ENCODE data around the gene ACSL3. TPM values are rescaled to one million over a fixed set of nuclear protein-coding genes. Genes with fewer than 3 reads are reported as not detected.
"Not testable (repeated sequence)": the region's sequence is repeated elsewhere in the genome, so short reads cannot be mapped to it uniquely, and the experiment has no call there.

The ACSL3 gene
- total RNA-seq, 1 donor from 2014 or later, result 41.2 TPM

GRCh38 chr2:222982909-222983265 is 122.1 kb downstream of the ACSL3 start:
- Mint-ChIP-seq H3K9me3 (peaks cover 7% of the 10 kb centered on the region), H3K27ac (no peak overlapping the region), H3K27me3 (peaks cover 17% of the 10 kb centered on the region), H3K4me1 (no peaks in the 10 kb centered on the region), H3K36me3 (ENCODE audit: low read depth) (no peaks in the 10 kb centered on the region), H3K4me3 (no peak overlapping the region)
- TF ChIP-seq CTCF (IDR thresholded peaks at IDR 0.05), result no peak
- ChIA-PET POLR2A (no interaction called here), CTCF (no interaction called here)
- ATAC-seq (ENCODE audit: low read depth) (no peak), DNase-seq (no peak)
- intact Hi-C loops (cut with micrococcal nuclease), result no loop called here

GRCh38 chr2:222984908-222985307 is 124.1 kb downstream of the ACSL3 start:
- POLR2A ChIA-PET, result no interaction called here
- no peak overlapping the region for H3K27ac Mint-ChIP-seq
- H3K27me3 Mint-ChIP-seq, result peaks cover 20% of the 10 kb centered on the region
- H3K9me3 Mint-ChIP-seq, result peaks cover 8% of the 10 kb centered on the region
- TF ChIP-seq CTCF (IDR thresholded peaks at IDR 0.05), result no peak
- CTCF ChIA-PET, result no interaction called here
- H3K4me1 Mint-ChIP-seq, result no peaks in the 10 kb centered on the region
- ATAC-seq (ENCODE audit: low read depth) (no peak), DNase-seq (no peak)
- H3K4me3 Mint-ChIP-seq, result no peak overlapping the region
- H3K36me3 Mint-ChIP-seq (ENCODE audit: low read depth), result no peaks in the 10 kb centered on the region
- intact Hi-C loops (cut with micrococcal nuclease), result no loop called here

GRCh38 chr2:222989431-222989830 is 128.6 kb downstream of the ACSL3 start:
- peaks cover 8% of the 10 kb centered on the region for H3K9me3 Mint-ChIP-seq
- H3K4me3 Mint-ChIP-seq, result no peak overlapping the region
- intact Hi-C loops (cut with micrococcal nuclease), result no loop called here
- no peaks in the 10 kb centered on the region for H3K36me3 Mint-ChIP-seq (ENCODE audit: low read depth)
- DNase-seq (no peak), ATAC-seq (ENCODE audit: low read depth) (no peak)
- H3K4me1 Mint-ChIP-seq, result no peaks in the 10 kb centered on the region
- peaks cover 16% of the 10 kb centered on the region for H3K27me3 Mint-ChIP-seq
- ChIA-PET CTCF (no interaction called here), POLR2A (no interaction called here)
- H3K27ac Mint-ChIP-seq, result no peak overlapping the region
- no peak for TF ChIP-seq CTCF (IDR thresholded peaks at IDR 0.05)

- CTCF ChIA-PET; intact Hi-C loops (cut with micrococcal nuclease); H3K4me1 Mint-ChIP-seq; DNase-seq; POLR2A ChIA-PET; H3K27ac Mint-ChIP-seq; ATAC-seq (ENCODE audit: low read depth); H3K9me3 Mint-ChIP-seq; H3K4me3 Mint-ChIP-seq; H3K36me3 Mint-ChIP-seq (ENCODE audit: low read depth): not testable (repeated sequence)
- H3K27me3 Mint-ChIP-seq, result peaks cover 11% of the 10 kb centered on the region
Measured at GRCh38 chr2:222990206-222990605, 129.4 kb downstream of the ACSL3 start.

- TF ChIP-seq CTCF (IDR thresholded peaks at IDR 0.05), result no peak
- DNase-seq (no peak), ATAC-seq (ENCODE audit: low read depth) (no peak)
- Mint-ChIP-seq H3K4me1 (no peaks in the 10 kb centered on the region), H3K36me3 (ENCODE audit: low read depth) (no peaks in the 10 kb centered on the region), H3K9me3 (peaks cover 3% of the 10 kb centered on the region), H3K4me3 (no peak overlapping the region), H3K27ac (no peak overlapping the region), H3K27me3 (peaks cover 8% of the 10 kb centered on the region)
- ChIA-PET CTCF (no interaction called here), POLR2A (no interaction called here)
- intact Hi-C loops (cut with micrococcal nuclease), result no loop called here
Measured at GRCh38 chr2:222992137-222992536, 131.3 kb downstream of the ACSL3 start.

Other genes starting within 250 kb of the ACSL3 start
- gene FARSB, start 204.9 kb upstream of the ACSL3 start, total RNA-seq, result 21.6 and 23.3 TPM in 2 replicates
- gene MOGAT1, start 189.4 kb upstream of the ACSL3 start, total RNA-seq, result not detected in 2 replicates
- gene KCNE4, start 191.2 kb downstream of the ACSL3 start, total RNA-seq, result not detected in 2 replicates